H1 (cell line): Measurements from ENCODE around the gene RNGTT. TPM values are rescaled to one million over a fixed set of nuclear protein-coding genes. Genes with fewer than 3 reads are reported as not detected.

Experiments
- CTCF ChIA-PET: fragments of 300-600 bp; sonication (Branson Sonifier 250); formaldehyde crosslinking; loops from one replicate; lab custom pipeline; 2021; ENCODE audit not compliant: partially characterized antibody; lab: Charles Lee
- POLR2A ChIA-PET: fragments of 300-600 bp; sonication (Branson Sonifier 250); formaldehyde crosslinking; loops from one replicate; lab custom pipeline; 2021; ENCODE audit warnings: inconsistent platforms; ENCODE audit not compliant: partially characterized antibody; lab: Charles Lee
- DNase-seq, 2 experiments: peaks; one replicate each; pipeline versions ENCODE4 v3.0.0 to v3.0.0-alpha.2; 2010 to 2022; ENCODE audit warnings: low spot score in 2 of 2, low read depth in 1 of 2, mixed read lengths in 1 of 2
- FAIRE-seq: peaks from 2 replicates; lab custom pipeline; 2011; peaks lifted over from hg19 to GRCh38; lab: Jason Lieb, UNC
- H2AFZ ChIP-seq: 2 replicates; pipeline ENCODE4 v1.8.1; 2012; ENCODE audit warnings: low read length, inconsistent platforms
- H2AK5ac ChIP-seq: 2 replicates; pipeline ENCODE4 v1.6.1; 2013; ENCODE audit warnings: low read depth, low read length
- H2BK120ac ChIP-seq: replicated peaks from 2 replicates; pipeline ENCODE3; 2013; ENCODE audit warnings: low read depth, low read length, inconsistent platforms
- H2BK12ac ChIP-seq: 2 replicates; pipeline ENCODE4 v1.6.1; 2013; ENCODE audit warnings: low read depth, low read length
- H2BK15ac ChIP-seq: 2 replicates; pipeline ENCODE4 v1.6.1; 2013; ENCODE audit warnings: low read length
- H2BK20ac ChIP-seq: 2 replicates; pipeline ENCODE4 v1.6.1; 2013; ENCODE audit warnings: low read length
- H2BK5ac ChIP-seq: 2 replicates; pipeline ENCODE4 v1.6.1; 2013; ENCODE audit warnings: low read depth, low read length
- H3K14ac ChIP-seq: 2 replicates; pipeline ENCODE4 v1.6.1; 2013; ENCODE audit warnings: inconsistent platforms; ENCODE audit not compliant: insufficient read length
- H3K18ac ChIP-seq: 2 replicates; pipeline ENCODE4 v1.6.1; 2013; ENCODE audit warnings: low read length; ENCODE audit errors: extremely low read depth
- H3K23ac ChIP-seq: 2 replicates; pipeline ENCODE4 v1.6.1; 2013; ENCODE audit warnings: inconsistent platforms; ENCODE audit not compliant: insufficient read length
- H3K23me2 ChIP-seq: 2 replicates; pipeline ENCODE4 v1.6.1; 2013; ENCODE audit warnings: low read depth, low read length
- H3K27ac ChIP-seq: 2 replicates; pipeline ENCODE4 v1.6.1; 2011; ENCODE audit warnings: low read depth, low read length, inconsistent platforms
- H3K27me3 ChIP-seq, 4 experiments: replicated peaks in 1 of 4; 1 replicate in 1 of 4; 2 replicates in 3 of 4; pipeline versions ENCODE4 v1.6.1 to v1.8.1; 2011 to 2013; ENCODE audit warnings: low read length in 3 of 4, mild to moderate bottlenecking in 3 of 4, inconsistent platforms in 2 of 4, mixed read lengths in 2 of 4, moderate library complexity in 1 of 4; ENCODE audit not compliant: control insufficient read depth in 3 of 4, insufficient read depth in 3 of 4; ENCODE audit errors: extremely low read depth in 1 of 4
- H3K36me3 ChIP-seq, 4 experiments: 2 replicates each; pipeline versions ENCODE4 v1.6.1 to v1.8.1; 2011 to 2013; ENCODE audit warnings: mild to moderate bottlenecking in 4 of 4, low read length in 3 of 4, moderate library complexity in 2 of 4, control low read depth in 1 of 4, inconsistent platforms in 1 of 4; ENCODE audit not compliant: insufficient read depth in 4 of 4, control insufficient read depth in 2 of 4
- H3K4ac ChIP-seq: replicated peaks from 2 replicates; pipeline ENCODE3; 2013; ENCODE audit warnings: low read length, low read depth, mixed read lengths, inconsistent platforms; ENCODE audit not compliant: insufficient read length
- H3K4me1 ChIP-seq, 4 experiments: replicated peaks in 1 of 4; 1 replicate in 1 of 4; 2 replicates in 3 of 4; pipeline versions ENCODE4 v1.6.1 to v1.8.1; 2011 to 2013; ENCODE audit warnings: low read length in 3 of 4, inconsistent platforms in 2 of 4, mixed read lengths in 1 of 4; ENCODE audit not compliant: insufficient read depth in 4 of 4, control insufficient read depth in 3 of 4
- H3K4me2 ChIP-seq, 2 experiments: 2 replicates each; pipeline versions ENCODE4 v1.6.1 to v1.8.1; 2011 to 2013; ENCODE audit warnings: low read depth in 2 of 2, low read length in 2 of 2, control low read depth in 1 of 2, inconsistent platforms in 1 of 2, mild to moderate bottlenecking in 1 of 2; ENCODE audit not compliant: insufficient read depth in 1 of 2
- H3K4me3 ChIP-seq, 4 experiments: fragments of 200-600, 300-600 bp in 1 of 4; sonication (generic), shearing (Covaris generic), sonication (Bioruptor Twin) in 1 of 4; 2 replicates each; pipeline versions ENCODE4 v1.5.1 to v1.8.1; 2011 to 2016; ENCODE audit warnings: low read length in 4 of 4, low read depth in 3 of 4, control low read depth in 2 of 4, inconsistent platforms in 2 of 4, mild to moderate bottlenecking in 2 of 4, mixed read lengths in 1 of 4, moderate library complexity in 1 of 4; ENCODE audit not compliant: insufficient read depth in 2 of 4; ENCODE audit errors: extremely low read depth in 1 of 4
- H3K56ac ChIP-seq: replicated peaks from 2 replicates; pipeline ENCODE3; 2013; ENCODE audit warnings: low read depth, mild to moderate bottlenecking, mixed read lengths, low read length, inconsistent platforms; ENCODE audit not compliant: insufficient read length
- H3K79me1 ChIP-seq: 2 replicates; pipeline ENCODE4 v1.6.1; 2013; ENCODE audit warnings: low read depth, low read length, control low read depth
- H3K79me2 ChIP-seq, 2 experiments: 2 replicates each; pipeline versions ENCODE4 v1.6.1 to v1.8.1; 2012 to 2013; ENCODE audit warnings: low read length in 2 of 2, mild to moderate bottlenecking in 2 of 2, inconsistent platforms in 1 of 2; ENCODE audit not compliant: insufficient read depth in 2 of 2, control insufficient read depth in 1 of 2
- H3K9ac ChIP-seq, 4 experiments: replicated peaks in 1 of 4; 1 replicate in 1 of 4; 2 replicates in 3 of 4; pipeline versions ENCODE4 v1.6.1 to v1.8.1; 2011 to 2013; ENCODE audit warnings: low read depth in 3 of 4, low read length in 3 of 4, control low read depth in 2 of 4, mild to moderate bottlenecking in 2 of 4, moderate library complexity in 2 of 4, inconsistent platforms in 1 of 4; ENCODE audit errors: extremely low read depth in 1 of 4
- H3K9me3 ChIP-seq, 2 experiments: 2 replicates each; pipeline versions ENCODE4 v1.6.1 to v1.8.1; 2012 to 2013; ENCODE audit warnings: mild to moderate bottlenecking in 2 of 2, moderate library complexity in 2 of 2, control low read depth in 1 of 2, inconsistent platforms in 1 of 2, low read depth in 1 of 2, low read length in 1 of 2, mixed read lengths in 1 of 2; ENCODE audit not compliant: insufficient read depth in 2 of 2
- H4K20me1 ChIP-seq, 2 experiments: replicated peaks in 1 of 2; 2 replicates each; pipeline versions ENCODE3 to v1.8.1; 2011 to 2013; ENCODE audit warnings: inconsistent platforms in 2 of 2, low read length in 2 of 2, mild to moderate bottlenecking in 1 of 2; ENCODE audit not compliant: insufficient read depth in 2 of 2, control insufficient read depth in 1 of 2
- H4K5ac ChIP-seq: 2 replicates; pipeline ENCODE4 v1.6.1; 2013; ENCODE audit warnings: low read length, low read depth, mixed read lengths, inconsistent platforms; ENCODE audit not compliant: insufficient read length
- H4K8ac ChIP-seq: 2 replicates; pipeline ENCODE4 v1.8.0; 2013; ENCODE audit warnings: mild to moderate bottlenecking, moderate library complexity, low read length, inconsistent platforms; ENCODE audit not compliant: insufficient read depth; ENCODE audit errors: extremely low read depth
- H4K91ac ChIP-seq: replicated peaks from 2 replicates; pipeline ENCODE3; 2013; ENCODE audit warnings: low read length, mixed read lengths, inconsistent platforms; ENCODE audit not compliant: insufficient read length
- ASH2L ChIP-seq: fragments of 200-600, 300-600 bp; sonication (generic); IDR thresholded peaks from one replicate; pipeline ENCODE4 v1.7.1; 2017; ENCODE audit warnings: low read length
- BRCA1 ChIP-seq: IDR thresholded peaks from 2 replicates; pipeline ENCODE4 v1.6.1; 2012; ENCODE audit warnings: low read depth, low read length, improper control_type of control experiment
- CBX5 ChIP-seq: fragments of 300-800, 300-1000 bp; sonication (generic); IDR thresholded peaks from 2 replicates; pipeline ENCODE4 v1.7.1; 2016; ENCODE audit warnings: antibody characterized with exemption, low read length, low read depth
- CBX8 ChIP-seq: fragments of 300-800, 300-1000 bp; sonication (generic); IDR thresholded peaks from 2 replicates; pipeline ENCODE4 v1.7.1; 2016; ENCODE audit warnings: low read depth, low read length, borderline replicate concordance
- HDAC6 ChIP-seq: IDR thresholded peaks from one replicate; pipeline ENCODE4 v1.7.1; 2012; ENCODE audit warnings: low read depth, mild to moderate bottlenecking, inconsistent platforms, low read length, moderate library complexity
- MAFK ChIP-seq: IDR thresholded peaks from 2 replicates; pipeline ENCODE4 v1.6.1; 2012; ENCODE audit warnings: low read depth, mild to moderate bottlenecking, improper control_type of control experiment, low read length
- RAD21 ChIP-seq, 2 experiments: IDR thresholded peaks in 1 of 2; conservative IDR thresholded peaks in 1 of 2; 2 replicates each; pipeline ENCODE4 v1.6.1; 2011; ENCODE audit warnings: low read depth in 2 of 2, low read length in 2 of 2, improper control_type of control experiment in 1 of 2, inconsistent platforms in 1 of 2, mild to moderate bottlenecking in 1 of 2, moderate library complexity in 1 of 2
- RBBP5 ChIP-seq: IDR thresholded peaks from 2 replicates; pipeline ENCODE4 v1.7.1; 2012; ENCODE audit warnings: low read depth, mild to moderate bottlenecking, inconsistent platforms, low read length, moderate library complexity, borderline replicate concordance
- SIN3A ChIP-seq, 2 experiments: IDR thresholded peaks in 1 of 2; conservative IDR thresholded peaks in 1 of 2; 2 replicates each; pipeline ENCODE4 v1.6.1; 2011 to 2012; ENCODE audit warnings: low read length in 2 of 2, improper control_type of control experiment in 1 of 2, low read depth in 1 of 2, mild to moderate bottlenecking in 1 of 2
- SIX5 ChIP-seq: IDR thresholded peaks from 2 replicates; pipeline ENCODE4 v1.6.1; 2011; ENCODE audit warnings: mild to moderate bottlenecking, low read depth, low read length
- TEAD4 ChIP-seq: IDR thresholded peaks from 2 replicates; pipeline ENCODE4 v1.6.1; 2012; ENCODE audit warnings: low read depth, low read length, inconsistent platforms, mixed read lengths
- YY1 ChIP-seq: IDR thresholded peaks from 2 replicates; pipeline ENCODE4 v1.6.1; 2011; ENCODE audit warnings: low read depth, mild to moderate bottlenecking, low read length
- WGBS, 2 experiments: shearing (Covaris generic) in 1 of 2; methylation state at CpG; one replicate each; pipeline versions ENCODE4 v1.1.6 to v1.1.7; 2013 to 2015; ENCODE audit warnings: low lambda C conversion rate in 2 of 2, mixed read lengths in 2 of 2, inconsistent platforms in 1 of 2, low coverage in 1 of 2, missing lambda C conversion rate in 1 of 2; ENCODE audit not compliant: insufficient replicate concordance in 2 of 2, insufficient coverage in 1 of 2, insufficient read length in 1 of 2; ENCODE audit errors: extremely low coverage in 1 of 2, missing lambda C conversion rate in 1 of 2; 5-methylcytosine and 5-hydroxymethylcytosine counted together
- polyA plus RNA-seq, 7 experiments: library from polyadenylated mRNA; depleted of rRNA in 3 of 7; stranded (reverse) in 5 of 7; unstranded in 2 of 7; fragments of >200 nt in 5 of 7; fragments of 200-250 nt in 2 of 7; gene quantifications; 1 replicate in 5 of 7; 2 replicates in 1 of 7; 4 replicates in 1 of 7; pipeline versions ENCODE4 v1.2.1 to v1.2.3, GENCODE V29; 2011 to 2013; ENCODE audit warnings: missing spikeins in 2 of 7, mixed read lengths in 2 of 7
- total RNA-seq: library from RNA; stranded (reverse); fragmentation: NEBNext Ultra II Directional; extraction: Animal tissue kit (Norgen Biotek cat#: 25700); gene quantifications from 2 replicates; pipeline ENCODE4 v1.2.1, GENCODE V29; 2021
- TF ChIP-seq, protein P1 (sequence below): IDR thresholded peaks from 2 replicates; pipeline ENCODE4 v1.6.1; 2012; ENCODE audit warnings: inconsistent platforms

The RNGTT gene
- total and polyA plus RNA-seq, 2 of the 8 experiments (the other 6 are each of a cell fraction or from before 2014, with no cell fraction given) = 3.6 to 21.2 TPM

DNA sequence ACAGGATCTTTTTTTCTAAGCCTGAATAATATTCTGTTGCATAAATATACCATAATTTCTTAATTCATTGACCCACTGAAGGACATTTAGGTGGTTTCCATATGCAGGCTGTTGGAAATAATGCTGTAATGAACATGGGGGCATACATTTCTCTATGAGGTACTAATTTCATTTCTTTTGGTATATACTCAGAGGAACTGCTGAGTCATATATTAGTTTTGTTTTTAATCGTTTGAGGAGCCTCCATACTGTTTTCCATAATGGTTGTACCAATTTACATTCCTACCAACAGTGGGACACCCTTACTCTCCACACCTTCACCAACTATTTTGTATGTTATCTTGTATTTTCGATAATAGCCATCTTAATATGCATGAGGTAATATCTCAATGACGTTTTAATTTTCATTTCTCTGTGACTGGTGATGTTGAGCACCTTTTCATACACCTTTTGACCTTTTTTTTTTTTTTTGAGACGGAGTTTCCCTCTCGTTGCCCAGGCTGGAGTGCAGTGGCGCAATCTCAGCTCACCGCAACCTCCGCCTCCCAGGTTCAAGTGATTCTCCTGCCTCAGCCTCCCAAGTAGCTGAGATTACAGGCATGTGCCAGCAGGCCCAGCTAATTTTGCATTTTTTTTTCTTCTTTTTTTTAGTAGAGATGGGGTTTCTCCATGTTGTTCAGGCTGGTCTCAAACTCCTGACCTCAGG, 187.4 kb downstream of the RNGTT start:
- POLR2A ChIA-PET = no interaction called here
- no peaks in the 10 kb centered on the region for H3K79me2 ChIP-seq
- 96% methylated on average over 5 of the region's 8 CpGs; no CpG with 5 or more reads in 1 of the 2 experiments for WGBS, 2 experiments
- no peak for TF ChIP-seq TEAD4
- no peak for TF ChIP-seq YY1
- TF ChIP-seq, protein P1, sequence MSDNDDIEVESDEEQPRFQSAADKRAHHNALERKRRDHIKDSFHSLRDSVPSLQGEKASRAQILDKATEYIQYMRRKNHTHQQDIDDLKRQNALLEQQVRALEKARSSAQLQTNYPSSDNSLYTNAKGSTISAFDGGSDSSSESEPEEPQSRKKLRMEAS = no peak
- no peak for TF ChIP-seq CBX8
- TF ChIP-seq ASH2L = no peak
- no peak for TF ChIP-seq MAFK
- TF ChIP-seq SIX5 = no peak
- TF ChIP-seq BRCA1 = no peak
- TF ChIP-seq CBX5 = no peak
- no peak for TF ChIP-seq HDAC6
- TF ChIP-seq RBBP5 = no peak
- TF ChIP-seq RAD21 (IDR thresholded peaks at IDR 0.05 in 1 of 2, conservative IDR thresholded peaks at IDR 0.05 in 1 of 2; ENCODE audit: low read depth in 2 of 2, low read length in 2 of 2) = no peak
- no peak for TF ChIP-seq SIN3A (conservative IDR thresholded peaks at IDR 0.05 in 1 of 2, IDR thresholded peaks at IDR 0.05 in 1 of 2; ENCODE audit: low read depth in 1 of 2, low read length in 2 of 2)

More for the DNA sequence above, 187.4 kb downstream of the RNGTT start:
- H3K79me1 ChIP-seq = no peaks in the 10 kb centered on the region
- no peak overlapping the region for H3K4me3 ChIP-seq
- H4K91ac ChIP-seq = no peak overlapping the region
- H3K23me2 ChIP-seq = no peaks in the 10 kb centered on the region
- H4K8ac ChIP-seq = no peak overlapping the region
- H3K9ac ChIP-seq = no peak overlapping the region
- no peak overlapping the region for H2BK12ac ChIP-seq
- no peak overlapping the region for H3K23ac ChIP-seq
- H3K4ac ChIP-seq = no peak overlapping the region
- CTCF ChIA-PET = interaction anchor here (0.6 to 1.1 kb wide), 4 partner anchors 14 to 541 kb away, joined by 3 to 4 read pairs (median 4); no protein-coding TSS in a partner anchor
- no peak overlapping the region for H4K5ac ChIP-seq
- H2BK20ac ChIP-seq = no peak overlapping the region
- peaks cover 0 to 4% of the 10 kb centered on the region in 2 experiments; a peak in 1 of 4 replicates for H3K9me3 ChIP-seq
- FAIRE-seq = peak; percentile 52
- no peak overlapping the region for H3K56ac ChIP-seq
- peaks cover 0 to 2% (median 0%) of the 10 kb centered on the region in 4 experiments; a peak in 1 of 8 replicates for H3K36me3 ChIP-seq
- no peak overlapping the region for H2BK15ac ChIP-seq
- H2AK5ac ChIP-seq = no peak overlapping the region
- H4K20me1 ChIP-seq = no peaks in the 10 kb centered on the region
- H3K27me3 ChIP-seq = no peaks in the 10 kb centered on the region
- H2BK5ac ChIP-seq = no peak overlapping the region
- H3K4me2 ChIP-seq = no peak overlapping the region
- DNase-seq = no peak
- H3K27ac ChIP-seq = no peak overlapping the region
- H3K4me1 ChIP-seq = no peaks in the 10 kb centered on the region
- no peak overlapping the region for H2BK120ac ChIP-seq
- no peak overlapping the region for H2AFZ ChIP-seq
- H3K18ac ChIP-seq = no peak overlapping the region
- H3K14ac ChIP-seq = no peak overlapping the region
